ENCODE measurements around the gene RAB40C. TPM values are rescaled to one million over a fixed set of nuclear protein-coding genes. Genes with fewer than 3 reads are reported as not detected.

Gene RAB40C
- total RNA-seq, 1 experiment from 2014 or later: 13.3 TPM

- no peak for DNase-seq (ENCODE audit: low read depth)
These were observed 30.9 kb upstream of the RAB40C start for GRCh38 chr16:559021-559380.

DNA sequence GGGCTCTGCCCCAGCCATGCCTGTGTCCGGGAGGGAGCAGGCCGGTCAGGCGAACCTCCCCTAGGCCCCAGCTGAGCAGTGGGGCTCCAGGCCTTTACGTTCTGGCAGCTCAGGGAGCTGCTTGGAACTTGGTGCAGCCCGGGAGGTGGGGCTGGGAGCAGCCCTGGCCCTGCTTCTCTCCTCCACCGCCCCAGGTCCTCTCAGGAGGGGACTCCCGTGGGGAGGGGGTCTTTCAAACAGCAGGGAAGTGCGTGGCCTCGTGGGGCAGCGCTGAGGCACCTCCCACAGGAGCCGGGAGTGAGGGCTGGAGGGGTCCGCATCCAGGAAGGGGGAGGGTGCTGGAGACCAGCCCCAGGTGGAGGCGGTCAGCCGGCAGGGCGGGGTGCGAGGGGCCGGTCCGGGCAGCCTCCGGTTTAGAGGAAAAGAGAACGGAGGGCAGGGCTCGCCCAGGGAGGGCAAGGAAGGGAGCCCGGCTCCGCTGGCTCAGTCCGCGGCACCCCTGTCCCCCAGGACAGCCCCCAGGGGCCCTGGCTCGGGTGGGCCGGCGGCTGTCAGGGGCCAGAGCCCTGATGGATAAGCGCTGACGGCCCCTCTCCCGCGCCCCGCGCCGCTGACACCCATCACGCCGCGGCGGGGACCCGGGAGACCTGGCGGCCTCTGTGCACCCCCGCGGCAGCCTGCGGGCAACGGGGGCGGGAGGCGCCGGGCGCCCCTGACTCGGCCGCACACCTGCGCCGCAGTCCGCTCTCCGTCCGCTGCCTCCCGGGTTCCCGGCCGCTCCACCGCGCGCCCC, 30.3 kb upstream of the RAB40C start:
- no peak for DNase-seq (ENCODE audit: low read depth)

- no peak for DNase-seq (ENCODE audit: low read depth)
These were observed 29.6 kb upstream of the RAB40C start, which contains the start of gene PRR35 for GRCh38 chr16:560204-560700. Gene PRR35 (plus strand): TSS chr16:560394. CDS start chr16:563295, 2,901 bp downstream.

DNA sequence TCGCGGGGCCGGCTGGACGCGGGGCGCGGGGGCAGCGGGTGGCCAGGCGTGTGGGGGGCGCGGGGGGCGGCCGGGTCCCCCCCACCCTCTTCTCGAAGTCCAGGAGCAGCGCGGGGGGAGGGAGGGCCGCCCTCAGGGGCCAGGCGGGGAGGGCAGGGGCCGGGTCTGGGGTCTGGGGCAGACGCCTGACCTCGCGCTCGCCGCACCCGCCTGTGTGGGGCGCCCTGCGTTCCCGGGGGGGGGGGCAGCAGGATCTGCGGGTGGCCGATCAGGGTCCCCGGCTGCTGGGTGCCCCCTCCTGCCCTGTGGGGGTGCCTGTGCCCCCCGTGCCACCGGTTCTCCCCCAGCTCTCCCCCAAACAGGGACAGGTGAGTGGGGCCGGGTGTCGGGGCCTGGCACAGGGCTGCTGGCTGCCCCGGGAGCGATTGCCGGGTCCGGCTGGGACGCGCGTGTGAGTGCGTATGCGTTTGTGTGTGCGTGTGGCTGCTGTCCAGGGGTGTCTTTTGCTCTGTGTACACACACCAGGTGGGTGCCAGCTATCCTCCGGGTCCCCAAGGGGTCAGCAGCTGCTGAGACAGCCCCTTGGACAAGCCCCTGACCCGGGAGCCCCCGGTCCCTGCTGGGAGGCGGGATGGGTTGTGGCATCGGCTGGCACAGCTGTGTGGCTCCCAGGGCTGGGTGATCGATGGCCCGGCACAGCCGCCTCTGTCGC, 29.0 kb upstream of the RAB40C start:
- DNase-seq (ENCODE audit: low read depth): no peak

GRCh38 chr16:561413-561794, 28.5 kb upstream of the RAB40C start:
- no peak for DNase-seq (ENCODE audit: low read depth)

DNA sequence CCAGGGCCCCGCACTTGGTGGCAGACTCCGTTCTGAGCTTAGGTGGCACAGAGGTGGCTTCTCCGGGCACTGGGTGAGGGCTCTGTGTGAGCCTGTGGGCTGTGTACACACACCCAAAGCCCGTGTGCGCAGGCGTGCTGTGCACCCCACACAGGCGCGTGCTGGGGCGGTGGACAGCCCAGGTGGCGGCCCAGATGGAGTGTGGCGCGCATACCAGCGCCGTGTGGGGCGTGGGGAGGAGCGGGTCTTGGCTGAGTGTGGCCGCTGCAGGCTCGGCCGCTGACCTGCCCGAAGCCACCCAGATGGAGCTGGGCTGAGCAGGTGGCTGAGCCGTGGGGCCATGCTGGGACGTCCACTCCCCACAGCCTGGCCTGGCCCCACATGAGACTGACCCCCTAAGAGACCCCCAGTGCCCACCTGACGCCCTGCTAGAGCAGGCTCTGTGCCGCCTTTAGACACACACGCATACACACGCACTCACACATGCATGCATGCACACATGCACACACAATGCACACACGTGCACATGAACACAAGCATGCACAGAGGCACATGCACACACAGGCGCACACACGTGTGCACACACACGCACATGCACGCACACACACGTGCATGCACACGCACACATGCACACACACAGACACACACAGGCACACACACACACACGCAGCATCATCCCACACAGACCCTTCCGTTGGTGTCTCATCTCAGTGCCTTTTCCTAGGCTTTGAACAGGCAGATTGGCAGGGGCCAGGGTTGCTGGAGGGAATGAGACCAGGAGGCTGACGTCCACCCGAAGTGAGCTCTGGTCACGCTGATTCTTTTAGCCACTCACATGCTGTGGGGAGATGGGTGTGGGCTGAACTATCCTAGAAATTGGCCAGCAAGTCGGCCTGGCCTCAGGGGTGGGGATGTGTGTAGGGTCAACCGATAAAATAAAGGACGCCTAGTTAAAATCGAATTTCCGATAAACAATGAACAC, 27.6 kb upstream of the RAB40C start:
- DNase-seq (ENCODE audit: low read depth): no peak

DNA sequence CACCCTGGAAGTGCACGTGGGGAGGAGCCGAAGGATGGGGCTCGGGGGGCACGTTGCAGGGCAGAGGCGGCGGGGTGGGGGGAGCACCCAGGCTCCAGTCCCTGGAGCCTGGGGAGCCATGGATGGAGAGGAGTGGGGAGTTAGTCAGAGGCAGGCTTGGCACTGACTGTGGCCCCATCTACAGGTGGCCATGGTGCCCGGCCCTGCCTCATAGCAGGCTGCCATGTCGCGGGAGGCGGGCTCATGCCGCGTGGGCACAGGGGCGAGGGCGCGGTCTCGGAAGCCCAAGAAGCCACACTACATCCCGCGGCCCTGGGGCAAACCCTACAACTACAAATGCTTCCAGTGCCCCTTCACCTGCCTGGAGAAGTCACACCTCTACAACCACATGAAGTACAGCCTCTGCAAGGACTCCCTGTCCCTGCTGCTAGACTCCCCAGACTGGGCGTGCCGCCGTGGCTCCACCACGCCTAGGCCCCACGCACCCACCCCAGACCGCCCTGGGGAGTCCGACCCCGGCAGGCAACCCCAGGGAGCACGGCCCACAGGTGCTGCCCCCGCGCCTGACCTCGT, 26.7 kb upstream of the RAB40C start:
- DNase-seq (ENCODE audit: low read depth): no peak

GRCh38 chr16:564690-565418, 25.0 kb upstream of the RAB40C start:
- no peak for DNase-seq (ENCODE audit: low read depth)

GRCh38 chr16:565419-566330, 24.2 kb upstream of the RAB40C start:
- no peak for DNase-seq (ENCODE audit: low read depth)

- no peak for DNase-seq (ENCODE audit: low read depth)
These were observed 23.1 kb upstream of the RAB40C start, which contains the start of gene NHLRC4 for GRCh38 chr16:566475-567372. Gene NHLRC4 (plus strand): TSS chr16:567005. CDS start chr16:568048, 1,043 bp downstream.

GRCh38 chr16:567373-568256, 22.3 kb upstream of the RAB40C start:
- DNase-seq (ENCODE audit: low read depth): no peak

DNA sequence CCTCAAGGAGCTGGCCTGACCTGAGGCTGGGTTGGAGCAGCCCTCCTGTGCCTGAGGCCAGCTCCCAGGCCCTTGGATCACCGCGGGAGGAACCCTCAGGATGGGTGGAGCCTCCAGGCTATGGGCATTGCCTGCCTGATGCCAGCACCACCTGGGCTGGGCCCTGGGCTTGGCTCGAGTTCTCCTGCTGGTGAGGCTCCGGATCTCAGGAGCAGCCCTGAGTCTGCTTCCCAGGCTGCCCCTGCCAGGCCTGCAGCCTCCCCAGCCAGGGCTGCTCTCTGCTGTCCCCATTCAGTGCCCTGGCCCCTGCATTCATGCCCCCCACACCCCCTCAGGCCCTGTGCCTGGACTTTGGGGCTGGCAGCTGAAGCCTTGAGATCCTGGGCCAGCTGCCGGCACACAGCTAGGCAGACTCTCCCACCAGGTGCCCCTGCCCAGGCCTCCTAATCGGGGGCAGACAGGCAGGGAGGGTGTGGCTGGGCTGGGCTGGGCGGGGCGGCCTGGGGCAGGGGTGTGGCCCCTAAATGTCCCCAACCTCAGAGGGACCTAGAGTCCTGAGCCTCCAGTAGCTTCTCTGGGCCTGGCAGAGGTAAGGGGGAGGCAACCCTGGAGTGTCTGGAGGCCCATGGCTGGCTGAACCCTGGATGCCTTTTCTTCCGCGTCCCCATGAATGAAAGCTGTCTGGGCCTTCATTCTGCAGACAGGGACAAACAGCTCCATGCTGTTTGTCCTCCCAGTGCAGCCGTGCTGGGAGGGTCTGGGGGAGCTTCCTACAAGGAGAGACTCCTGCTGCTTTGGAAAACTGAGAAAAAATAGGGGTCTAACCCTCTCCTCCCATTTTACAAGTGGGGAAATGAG, 21.2 kb upstream of the RAB40C start:
- no peak for DNase-seq (ENCODE audit: low read depth)

DNA sequence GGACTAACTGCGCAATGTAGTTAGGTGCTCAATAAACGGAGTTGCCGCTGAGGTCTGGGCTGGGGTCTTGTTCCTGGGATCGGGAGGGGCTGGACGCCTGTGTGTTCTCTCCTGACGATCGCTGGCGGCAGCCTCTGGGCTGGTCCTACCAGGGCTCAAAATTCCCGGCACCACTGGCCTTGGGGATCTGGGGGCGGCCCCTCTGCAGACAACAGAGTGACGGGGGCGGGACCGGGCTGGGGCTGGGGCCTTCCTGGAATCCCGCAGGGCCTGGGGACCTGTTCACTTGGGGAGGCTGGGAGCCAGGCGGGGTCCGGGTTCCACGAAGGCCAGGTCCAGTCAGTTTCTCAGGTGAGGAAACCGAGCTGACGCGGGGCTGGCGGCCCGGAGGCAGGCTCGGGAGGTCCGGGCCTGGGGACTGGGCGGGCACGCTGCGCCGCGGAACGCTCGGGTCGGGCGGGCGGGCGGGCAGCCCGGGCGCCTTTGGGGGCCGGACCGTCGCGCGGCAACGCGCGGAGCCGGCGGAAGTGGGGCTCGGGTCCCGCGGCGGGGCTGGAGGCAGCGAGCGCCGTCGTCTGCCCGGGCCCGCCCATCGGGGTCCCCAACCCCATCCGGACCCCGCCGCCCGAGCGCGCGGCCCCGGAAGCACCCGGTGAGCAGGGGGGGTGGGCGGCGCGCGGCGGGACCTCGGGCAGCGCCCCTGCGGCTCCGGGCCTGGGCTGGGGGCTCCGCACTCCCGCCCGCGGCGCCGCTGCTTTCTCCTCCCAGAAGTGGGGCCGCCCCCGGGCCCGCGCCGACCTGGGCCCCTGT, 20.2 kb upstream of the RAB40C start, which contains the start of gene PIGQ:
Gene PIGQ, plus strand, starts transcription at position 524 of the 810 bp plus-strand sequence. CDS start 4,107 bp downstream, outside the sequence.
- DNase-seq (ENCODE audit: low read depth): peak; percentile 57

DNA sequence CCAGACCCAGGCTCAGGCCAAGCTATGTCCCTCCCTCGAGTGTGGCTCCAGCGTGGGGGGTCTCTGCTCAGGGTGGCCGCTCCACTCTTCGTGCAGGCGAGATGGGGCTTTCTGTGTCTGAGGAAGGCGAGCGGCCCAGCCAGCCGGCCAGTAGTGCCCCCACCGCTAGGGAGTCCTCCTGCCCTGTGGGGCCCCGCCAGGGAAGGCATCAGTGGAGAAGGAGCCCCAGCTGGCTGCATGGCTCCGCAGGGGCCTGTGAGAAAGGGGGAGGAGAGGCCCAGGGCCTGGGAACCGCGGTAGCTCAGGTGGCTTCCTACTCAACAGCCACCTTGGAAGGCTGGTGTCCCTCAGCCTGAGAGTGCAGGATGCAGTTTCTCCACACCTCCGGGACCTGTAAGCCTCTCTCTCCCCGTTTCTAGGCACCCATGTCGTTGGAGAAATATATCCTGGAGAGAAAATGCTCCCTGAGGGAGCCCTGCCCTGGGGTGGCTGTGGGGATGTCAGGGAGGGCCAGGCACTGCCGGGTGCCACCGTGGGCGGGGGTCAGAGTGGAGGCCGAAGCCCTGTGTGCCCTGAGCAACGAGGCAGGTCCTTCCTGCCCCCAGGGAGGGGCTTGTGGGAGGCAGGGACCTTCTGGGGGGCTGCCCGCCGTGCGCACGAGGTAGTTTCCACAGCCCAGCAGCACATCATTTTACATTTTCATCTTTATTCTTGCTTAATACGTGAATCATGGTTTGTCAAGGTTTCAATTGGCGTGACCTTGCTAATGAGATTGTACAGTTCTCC, 16.8 kb upstream of the RAB40C start:
- no peak for DNase-seq (ENCODE audit: low read depth)
